ENCODE measurements around the gene FRMD4B.

DNA sequence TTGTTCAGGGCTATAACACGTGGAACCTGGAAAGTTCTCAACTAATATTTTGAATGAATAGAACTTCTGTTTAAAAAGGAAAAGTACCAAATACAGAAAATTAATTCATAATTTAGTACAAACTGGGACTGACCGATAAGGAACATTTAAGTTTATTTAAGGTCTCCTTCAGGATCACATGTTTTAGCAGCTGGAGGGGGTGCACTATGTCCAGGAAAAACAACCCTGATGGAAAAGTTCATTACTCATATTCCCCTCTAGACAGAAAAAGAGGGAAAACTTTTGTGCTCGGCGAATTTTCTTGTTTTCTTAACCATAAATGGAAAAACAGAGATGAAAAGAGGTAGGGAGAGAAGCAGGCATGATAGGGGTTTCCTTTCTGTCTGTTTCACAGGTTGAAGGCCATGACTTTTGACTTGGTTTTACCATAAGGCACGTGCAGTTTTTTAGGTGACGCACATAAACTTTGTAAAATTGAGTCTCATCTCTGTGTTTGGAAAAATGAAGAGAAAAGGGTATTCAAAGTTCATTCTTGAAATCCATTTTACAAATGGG, 26.5 kb downstream of the FRMD4B start:
- TF ChIP-seq, protein P1, sequence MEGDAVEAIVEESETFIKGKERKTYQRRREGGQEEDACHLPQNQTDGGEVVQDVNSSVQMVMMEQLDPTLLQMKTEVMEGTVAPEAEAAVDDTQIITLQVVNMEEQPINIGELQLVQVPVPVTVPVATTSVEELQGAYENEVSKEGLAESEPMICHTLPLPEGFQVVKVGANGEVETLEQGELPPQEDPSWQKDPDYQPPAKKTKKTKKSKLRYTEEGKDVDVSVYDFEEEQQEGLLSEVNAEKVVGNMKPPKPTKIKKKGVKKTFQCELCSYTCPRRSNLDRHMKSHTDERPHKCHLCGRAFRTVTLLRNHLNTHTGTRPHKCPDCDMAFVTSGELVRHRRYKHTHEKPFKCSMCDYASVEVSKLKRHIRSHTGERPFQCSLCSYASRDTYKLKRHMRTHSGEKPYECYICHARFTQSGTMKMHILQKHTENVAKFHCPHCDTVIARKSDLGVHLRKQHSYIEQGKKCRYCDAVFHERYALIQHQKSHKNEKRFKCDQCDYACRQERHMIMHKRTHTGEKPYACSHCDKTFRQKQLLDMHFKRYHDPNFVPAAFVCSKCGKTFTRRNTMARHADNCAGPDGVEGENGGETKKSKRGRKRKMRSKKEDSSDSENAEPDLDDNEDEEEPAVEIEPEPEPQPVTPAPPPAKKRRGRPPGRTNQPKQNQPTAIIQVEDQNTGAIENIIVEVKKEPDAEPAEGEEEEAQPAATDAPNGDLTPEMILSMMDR (IDR thresholded peaks at IDR 0.05): no peak
- no peak for TF ChIP-seq POLR2A (IDR thresholded peaks at IDR 0.05)

All from lower leg skin (tissue), 3 donors.